NCI-H524 treated with DMSO at 0.1 percent for 48 hours (cell line): ENCODE data around the gene IQGAP2.
A peak's percentile ranks its signal among the peaks of the same experiment; 100 is the strongest.
"Not testable (repeated sequence)": the region's sequence is repeated elsewhere in the genome, so short reads cannot be mapped to it uniquely, and the experiment has no call there.

Experiments used
- DNase-seq: peaks from one replicate; lab custom pipeline; 2025; lab: John Stamatoyannopoulos, UW

The IQGAP2 gene

GRCh38 chr5:76504901-76505564 is 101.9 kb downstream of the IQGAP2 start:
- DNase-seq, result no peak

GRCh38 chr5:76513476-76513875 is 110.4 kb downstream of the IQGAP2 start:
- no peak for DNase-seq

- DNase-seq, result no peak
Observed at GRCh38 chr5:76514292-76514691, 111.2 kb downstream of the IQGAP2 start.

GRCh38 chr5:76514713-76515112 is 111.6 kb downstream of the IQGAP2 start:
- no peak for DNase-seq

- DNase-seq, result no peak
Observed at GRCh38 chr5:76517334-76517733, 114.2 kb downstream of the IQGAP2 start.

GRCh38 chr5:76518246-76518645 is 115.2 kb downstream of the IQGAP2 start:
- DNase-seq, result not testable (repeated sequence)

- DNase-seq, result no peak
Observed at GRCh38 chr5:76521240-76521758, 118.2 kb downstream of the IQGAP2 start.

GRCh38 chr5:76522103-76522935 is 119.2 kb downstream of the IQGAP2 start:
- no peak for DNase-seq

- DNase-seq, result no peak
Observed at GRCh38 chr5:76524101-76524835, 121.2 kb downstream of the IQGAP2 start.

- peak; percentile 76 for DNase-seq
Observed at GRCh38 chr5:76524868-76525267, 121.8 kb downstream of the IQGAP2 start.

GRCh38 chr5:76525956-76526355 is 122.9 kb downstream of the IQGAP2 start:
- no peak for DNase-seq

GRCh38 chr5:76526950-76527583 is 124.0 kb downstream of the IQGAP2 start:
- no peak for DNase-seq

- no peak for DNase-seq
Observed at GRCh38 chr5:76527685-76528161, 124.6 kb downstream of the IQGAP2 start.

GRCh38 chr5:76528547-76529331 is 125.7 kb downstream of the IQGAP2 start:
- DNase-seq, result no peak

GRCh38 chr5:76529464-76530344 is 126.6 kb downstream of the IQGAP2 start:
- DNase-seq, result no peak

GRCh38 chr5:76532052-76532451 is 129.0 kb downstream of the IQGAP2 start:
- DNase-seq, result no peak

GRCh38 chr5:76532973-76533372 is 129.9 kb downstream of the IQGAP2 start:
- DNase-seq, result no peak

- no peak for DNase-seq
Observed at GRCh38 chr5:76535577-76535976, 132.5 kb downstream of the IQGAP2 start.

GRCh38 chr5:76537073-76537543 is 134.0 kb downstream of the IQGAP2 start:
- DNase-seq, result no peak

- no peak for DNase-seq
Observed at GRCh38 chr5:76542241-76542640, 139.2 kb downstream of the IQGAP2 start.
